PC-3 (cell line): Measurements from ENCODE around the gene RABGAP1L.
A peak's percentile ranks its signal among the peaks of the same experiment; 100 is the strongest.

Experiments used
- EZH2 ChIP-seq: fragments of 300-600 bp; sonication (generic); IDR thresholded peaks from one replicate; pipeline ENCODE4 v1.6.1; 2017; ENCODE audit warnings: antibody characterized with exemption, mild to moderate bottlenecking, low read length; ENCODE audit not compliant: unreplicated experiment
- EZH2phosphoT487 ChIP-seq: fragments of 300-600 bp; sonication (generic); IDR thresholded peaks from 2 replicates; pipeline ENCODE4 v1.6.1; 2018; ENCODE audit warnings: mild to moderate bottlenecking, antibody characterized with exemption, low read length, borderline replicate concordance
- TF ChIP-seq, protein P1 (sequence below): fragments of 300-600 bp; sonication (generic); conservative IDR thresholded peaks from 2 replicates; pipeline ENCODE4 v1.5.1; 2017; ENCODE audit warnings: antibody characterized with exemption, low read depth, mild to moderate bottlenecking, low read length

DNA sequence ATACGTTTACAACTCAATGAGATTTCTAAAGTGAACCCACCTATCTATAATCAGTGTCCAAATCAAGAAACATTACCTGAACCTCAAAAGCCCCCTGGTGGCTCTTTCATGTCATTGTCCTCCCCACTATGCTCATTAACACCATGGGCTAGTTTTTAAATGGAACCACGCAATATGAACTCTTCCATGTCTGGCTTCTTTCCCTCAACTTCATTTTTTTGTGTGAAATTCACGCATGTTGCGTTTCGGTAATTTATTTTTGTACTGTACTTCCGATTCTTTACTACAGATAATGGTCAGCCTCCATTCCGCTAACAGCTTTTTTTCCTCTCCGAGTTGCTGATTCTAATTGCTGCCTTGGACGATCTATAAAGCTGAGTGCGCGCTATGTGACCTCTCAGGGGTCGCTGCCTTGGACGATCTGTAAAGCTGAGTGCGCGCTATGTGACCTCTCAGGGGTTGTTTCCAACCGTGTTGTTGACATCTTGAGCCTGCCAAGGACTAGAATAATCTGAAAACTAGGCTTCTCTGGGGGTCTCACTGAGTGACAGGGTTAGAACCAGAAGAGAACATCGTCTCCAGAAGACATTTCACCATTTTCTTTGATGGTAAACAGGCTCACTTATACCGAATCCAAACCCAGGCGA lies 839.4 kb downstream of the RABGAP1L start:
- TF ChIP-seq, protein P1, sequence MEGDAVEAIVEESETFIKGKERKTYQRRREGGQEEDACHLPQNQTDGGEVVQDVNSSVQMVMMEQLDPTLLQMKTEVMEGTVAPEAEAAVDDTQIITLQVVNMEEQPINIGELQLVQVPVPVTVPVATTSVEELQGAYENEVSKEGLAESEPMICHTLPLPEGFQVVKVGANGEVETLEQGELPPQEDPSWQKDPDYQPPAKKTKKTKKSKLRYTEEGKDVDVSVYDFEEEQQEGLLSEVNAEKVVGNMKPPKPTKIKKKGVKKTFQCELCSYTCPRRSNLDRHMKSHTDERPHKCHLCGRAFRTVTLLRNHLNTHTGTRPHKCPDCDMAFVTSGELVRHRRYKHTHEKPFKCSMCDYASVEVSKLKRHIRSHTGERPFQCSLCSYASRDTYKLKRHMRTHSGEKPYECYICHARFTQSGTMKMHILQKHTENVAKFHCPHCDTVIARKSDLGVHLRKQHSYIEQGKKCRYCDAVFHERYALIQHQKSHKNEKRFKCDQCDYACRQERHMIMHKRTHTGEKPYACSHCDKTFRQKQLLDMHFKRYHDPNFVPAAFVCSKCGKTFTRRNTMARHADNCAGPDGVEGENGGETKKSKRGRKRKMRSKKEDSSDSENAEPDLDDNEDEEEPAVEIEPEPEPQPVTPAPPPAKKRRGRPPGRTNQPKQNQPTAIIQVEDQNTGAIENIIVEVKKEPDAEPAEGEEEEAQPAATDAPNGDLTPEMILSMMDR, result peak; percentile 70
- no peak for TF ChIP-seq EZH2
- no peak for TF ChIP-seq EZH2phosphoT487
